BE2C (cell line): Measurements from ENCODE around the gene ASMTL.
"Not testable (repeated sequence)": the region's sequence is repeated elsewhere in the genome, so short reads cannot be mapped to it uniquely, and the experiment has no call there.

Experiments
- DNase-seq: peaks from one replicate; pipeline ENCODE4 v3.0.0-alpha.2; 2020
- H3K27me3 ChIP-seq: fragments of 250-450 bp; sonication (Bioruptor Pico); 2 replicates; pipeline ENCODE4 v1.5.1; 2020; ENCODE audit warnings: mild to moderate bottlenecking
- H3K36me3 ChIP-seq: fragments of 250-450 bp; sonication (Bioruptor Pico); 2 replicates; pipeline ENCODE4 v1.5.1; 2020; ENCODE audit warnings: mild to moderate bottlenecking
- H3K4me1 ChIP-seq: fragments of 250-450 bp; sonication (Bioruptor Pico); 2 replicates; pipeline ENCODE4 v1.5.1; 2020
- H3K4me3 ChIP-seq: 2 replicates; pipeline ENCODE4 v1.5.1; 2011; ENCODE audit warnings: low read depth, low read length
- H3K9me3 ChIP-seq: fragments of 250-450 bp; sonication (Bioruptor Pico); 2 replicates; pipeline ENCODE4 v1.5.1; 2020
- TF ChIP-seq, protein P1 (sequence below): IDR thresholded peaks from 2 replicates; pipeline ENCODE4 v1.5.1; 2012; ENCODE audit warnings: mild to moderate bottlenecking, low read depth, low read length

Gene ASMTL

DNA sequence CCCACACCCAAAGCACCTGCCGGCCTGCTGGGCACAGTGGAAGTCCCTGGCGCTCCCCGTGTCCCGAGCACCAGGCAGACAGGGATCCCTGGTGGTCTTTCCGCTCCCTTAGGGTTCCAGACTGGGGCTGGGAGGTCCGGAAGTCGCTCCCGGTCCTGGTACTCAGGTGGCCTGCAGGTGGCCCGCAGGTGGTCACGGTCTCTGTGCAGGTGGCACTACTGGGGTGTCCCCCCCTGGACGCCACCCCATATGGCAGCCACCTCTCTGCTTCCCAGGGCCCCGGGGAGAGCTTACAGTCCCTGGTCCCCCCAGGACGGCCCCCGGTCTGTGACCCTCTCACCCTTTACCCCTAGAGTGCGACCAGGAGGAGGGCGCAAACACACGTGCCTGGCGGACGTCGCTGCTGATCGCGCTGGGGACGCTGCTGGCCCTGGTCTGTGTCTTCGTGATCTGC, 74.4 kb downstream of the ASMTL start:
- H3K4me3 ChIP-seq, result no peak overlapping the region
- no peaks in the 10 kb centered on the region for H3K9me3 ChIP-seq
- no peaks in the 10 kb centered on the region for H3K27me3 ChIP-seq
- no peaks in the 10 kb centered on the region for H3K36me3 ChIP-seq
- no peaks in the 10 kb centered on the region for H3K4me1 ChIP-seq
- TF ChIP-seq, protein P1, sequence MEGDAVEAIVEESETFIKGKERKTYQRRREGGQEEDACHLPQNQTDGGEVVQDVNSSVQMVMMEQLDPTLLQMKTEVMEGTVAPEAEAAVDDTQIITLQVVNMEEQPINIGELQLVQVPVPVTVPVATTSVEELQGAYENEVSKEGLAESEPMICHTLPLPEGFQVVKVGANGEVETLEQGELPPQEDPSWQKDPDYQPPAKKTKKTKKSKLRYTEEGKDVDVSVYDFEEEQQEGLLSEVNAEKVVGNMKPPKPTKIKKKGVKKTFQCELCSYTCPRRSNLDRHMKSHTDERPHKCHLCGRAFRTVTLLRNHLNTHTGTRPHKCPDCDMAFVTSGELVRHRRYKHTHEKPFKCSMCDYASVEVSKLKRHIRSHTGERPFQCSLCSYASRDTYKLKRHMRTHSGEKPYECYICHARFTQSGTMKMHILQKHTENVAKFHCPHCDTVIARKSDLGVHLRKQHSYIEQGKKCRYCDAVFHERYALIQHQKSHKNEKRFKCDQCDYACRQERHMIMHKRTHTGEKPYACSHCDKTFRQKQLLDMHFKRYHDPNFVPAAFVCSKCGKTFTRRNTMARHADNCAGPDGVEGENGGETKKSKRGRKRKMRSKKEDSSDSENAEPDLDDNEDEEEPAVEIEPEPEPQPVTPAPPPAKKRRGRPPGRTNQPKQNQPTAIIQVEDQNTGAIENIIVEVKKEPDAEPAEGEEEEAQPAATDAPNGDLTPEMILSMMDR, result no peak
- DNase-seq, result no peak

DNA sequence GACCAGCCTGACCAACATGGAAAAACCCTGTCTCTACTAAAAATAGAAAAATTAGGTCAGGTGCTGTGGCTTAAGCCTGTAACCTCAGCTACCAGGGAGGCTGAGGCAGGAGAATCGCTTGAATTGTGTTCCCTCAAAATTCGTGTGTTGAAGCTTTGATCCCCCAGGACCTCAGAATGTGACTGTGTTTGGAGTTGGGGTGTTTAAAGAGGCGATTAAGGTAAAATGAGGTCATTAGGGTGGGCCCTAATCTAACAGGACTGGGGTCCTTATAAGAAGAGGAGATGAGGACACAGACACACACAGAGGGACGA, 84.4 kb downstream of the ASMTL start:
- H3K36me3 ChIP-seq, result no peaks in the 10 kb centered on the region
- no peaks in the 10 kb centered on the region for H3K27me3 ChIP-seq
- TF ChIP-seq, protein P1, result no peak
- DNase-seq, result no peak
- no peaks in the 10 kb centered on the region for H3K9me3 ChIP-seq
- H3K4me1 ChIP-seq, result no peaks in the 10 kb centered on the region
- no peak overlapping the region for H3K4me3 ChIP-seq

DNA sequence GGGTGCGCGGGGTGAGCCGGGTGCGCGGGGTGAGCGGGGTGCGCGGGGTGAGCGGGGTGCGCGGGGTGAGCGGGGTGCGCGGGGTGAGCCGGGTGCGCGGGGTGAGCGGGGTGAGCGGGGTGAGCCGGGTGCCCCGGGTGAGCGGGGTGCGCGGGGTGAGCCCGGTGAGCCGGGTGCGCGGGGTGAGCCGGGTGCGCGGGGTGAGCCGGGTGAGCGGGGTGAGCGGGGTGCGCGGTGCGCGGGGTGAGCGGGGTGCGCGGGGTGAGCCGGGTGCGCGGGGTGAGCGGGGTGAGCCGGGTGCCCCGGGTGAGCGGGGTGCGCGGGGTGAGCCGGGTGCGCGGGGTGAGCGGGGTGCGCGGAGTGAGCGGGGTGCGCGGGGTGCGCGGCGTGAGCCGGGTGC, 86.3 kb downstream of the ASMTL start:
- not testable (repeated sequence) for H3K4me1 ChIP-seq, H3K36me3 ChIP-seq, DNase-seq, H3K9me3 ChIP-seq, H3K27me3 ChIP-seq, H3K4me3 ChIP-seq

DNA sequence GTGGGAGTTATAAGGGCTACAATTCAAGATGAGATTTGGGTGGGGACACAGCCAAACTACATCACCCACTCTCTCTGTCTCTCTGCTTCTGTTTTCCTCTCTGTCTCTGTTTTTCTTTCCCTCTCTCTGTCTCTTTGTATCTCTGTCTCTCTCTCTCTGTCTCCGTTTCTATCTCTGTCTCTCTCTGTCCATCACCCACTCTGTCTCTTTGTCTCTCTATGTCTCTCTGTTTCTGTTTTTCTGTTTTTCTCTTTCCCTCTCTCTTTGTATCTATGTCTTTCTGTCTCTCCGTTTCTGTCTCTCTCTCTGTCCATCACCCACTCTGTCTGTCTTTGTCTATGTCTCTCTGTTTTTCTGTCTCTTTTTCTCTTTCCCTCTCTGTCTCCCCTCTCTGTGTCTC, 90.8 kb downstream of the ASMTL start:
- no peaks in the 10 kb centered on the region for H3K9me3 ChIP-seq
- H3K4me3 ChIP-seq, result no peak overlapping the region
- H3K27me3 ChIP-seq, result no peaks in the 10 kb centered on the region
- TF ChIP-seq, protein P1, result no peak
- no peaks in the 10 kb centered on the region for H3K4me1 ChIP-seq
- no peak for DNase-seq
- no peaks in the 10 kb centered on the region for H3K36me3 ChIP-seq

DNA sequence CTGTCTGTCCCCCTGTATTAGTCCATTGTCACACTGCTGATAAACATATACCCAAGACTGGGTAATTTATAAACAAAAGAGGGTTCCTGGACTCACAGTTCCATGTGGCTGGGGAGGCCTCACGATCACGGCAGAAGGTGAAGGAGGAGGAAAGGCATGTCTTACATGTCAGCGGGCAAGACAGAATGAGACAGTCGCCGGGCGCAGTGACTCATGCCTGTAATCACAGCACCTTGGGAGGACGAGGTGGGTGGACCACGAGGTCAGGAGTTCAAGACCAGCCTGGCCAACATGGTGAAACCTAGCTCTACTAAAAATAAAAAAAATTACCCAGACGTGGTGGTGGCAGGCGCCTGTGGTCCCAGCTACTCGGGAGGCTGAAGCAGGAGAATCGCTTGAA, 91.4 kb downstream of the ASMTL start:
- H3K9me3 ChIP-seq, result no peaks in the 10 kb centered on the region
- TF ChIP-seq, protein P1, result no peak
- no peak overlapping the region for H3K4me3 ChIP-seq
- no peaks in the 10 kb centered on the region for H3K36me3 ChIP-seq
- no peaks in the 10 kb centered on the region for H3K27me3 ChIP-seq
- H3K4me1 ChIP-seq, result no peaks in the 10 kb centered on the region
- DNase-seq, result no peak

DNA sequence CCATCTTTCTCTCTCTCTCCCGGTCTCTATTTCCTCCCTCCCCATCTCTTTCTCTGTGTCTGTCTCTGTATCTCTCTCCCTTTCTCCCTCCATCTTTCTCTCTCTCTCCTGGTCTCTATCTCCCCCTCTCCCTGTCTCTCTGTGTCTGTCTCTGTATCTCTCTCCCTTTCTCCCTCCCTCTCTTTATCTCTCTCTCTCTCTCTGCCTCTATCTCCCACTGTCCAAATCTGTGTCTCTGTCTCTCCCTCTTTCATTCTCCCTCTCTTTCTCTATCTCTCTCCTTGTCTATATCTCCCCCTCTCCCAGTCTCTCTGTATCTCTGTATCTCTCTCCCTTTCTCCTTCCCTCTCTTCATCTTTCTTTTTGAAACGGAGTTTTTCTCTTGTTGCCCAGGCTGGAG, 92.5 kb downstream of the ASMTL start:
- no peak for DNase-seq
- H3K4me3 ChIP-seq, result no peak overlapping the region
- TF ChIP-seq, protein P1, result no peak
- H3K36me3 ChIP-seq, result no peaks in the 10 kb centered on the region
- no peaks in the 10 kb centered on the region for H3K27me3 ChIP-seq
- H3K4me1 ChIP-seq, result no peaks in the 10 kb centered on the region
- H3K9me3 ChIP-seq, result no peaks in the 10 kb centered on the region

DNA sequence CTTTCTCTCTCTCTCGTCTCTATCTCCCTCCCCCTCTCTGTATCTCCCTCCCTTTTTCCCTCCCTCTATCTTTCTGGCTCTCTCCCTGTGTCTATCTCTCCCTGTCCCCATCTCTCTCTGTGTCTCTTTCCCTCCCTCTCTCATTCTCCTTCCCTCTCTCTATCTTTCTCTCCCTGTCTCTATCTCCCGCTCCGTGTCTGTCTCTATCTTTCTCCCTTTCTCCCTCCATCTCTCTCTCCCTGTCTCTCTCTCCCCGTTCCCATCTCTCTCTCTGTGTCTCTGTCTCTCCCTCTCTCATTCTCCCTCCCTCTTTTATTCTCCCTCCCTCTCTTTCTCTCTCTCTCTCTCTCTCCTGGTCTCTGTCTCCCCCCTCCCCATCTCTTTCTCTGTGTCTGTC, 93.2 kb downstream of the ASMTL start:
- H3K27me3 ChIP-seq, result no peaks in the 10 kb centered on the region
- no peak overlapping the region for H3K4me3 ChIP-seq
- TF ChIP-seq, protein P1, result no peak
- no peaks in the 10 kb centered on the region for H3K36me3 ChIP-seq
- no peak for DNase-seq
- no peaks in the 10 kb centered on the region for H3K9me3 ChIP-seq
- no peaks in the 10 kb centered on the region for H3K4me1 ChIP-seq
